B cell (primary cell): ENCODE data around the gene KCNK4. TPM values are rescaled to one million over a fixed set of nuclear protein-coding genes. Genes with fewer than 3 reads are reported as not detected.

Source experiments
- ATAC-seq: fragments of 200-7000 bp; cut with Tn5 transposase; one replicate; pipeline ENCODE4 v1.10.0; 2021; ENCODE audit warnings: low read depth, mild to moderate bottlenecking, moderate number of reproducible peaks, moderate library complexity
- CTCF ChIA-PET: fragments of 350-600 bp; sonication (Branson Sonifier 250); formaldehyde crosslinking; loops from one replicate; lab custom pipeline; 2021; ENCODE audit warnings: antibody characterized with exemption, inconsistent platforms; lab: Charles Lee
- POLR2A ChIA-PET: fragments of 350-600 bp; sonication (Branson Sonifier 250); formaldehyde crosslinking; loops from one replicate; lab custom pipeline; 2021; ENCODE audit warnings: antibody characterized with exemption; lab: Charles Lee
- DNase-seq: peaks from one replicate; pipeline ENCODE4 v3.0.0; 2013
- H2AFZ ChIP-seq: 2 replicates; pipeline ENCODE4 v1.6.1; 2012; ENCODE audit warnings: mild to moderate bottlenecking, low read depth, low read length; ENCODE audit not compliant: insufficient read depth, poor library complexity, severe bottlenecking
- H3K27ac ChIP-seq, 2 donors: 1 replicate in 1 of 2; 2 replicates in 1 of 2; pipeline ENCODE4 v1.5.1; 2012 to 2013; ENCODE audit warnings: low read length in 2 of 2, mild to moderate bottlenecking in 2 of 2, moderate library complexity in 1 of 2
- H3K27me3 ChIP-seq, 4 experiments: fragments of 200-600 bp in 1 of 4; sonication (generic) in 1 of 4; replicated peaks in 1 of 4; 1 replicate in 2 of 4; 2 replicates in 2 of 4; pipeline versions ENCODE4 v1.6.1 to v1.7.0; 2013 to 2016; ENCODE audit warnings: low read length in 3 of 4, mild to moderate bottlenecking in 2 of 4, mixed read lengths in 1 of 4, moderate library complexity in 1 of 4; ENCODE audit not compliant: insufficient read depth in 4 of 4, control insufficient read depth in 3 of 4; ENCODE audit errors: control extremely low read depth in 1 of 4
- H3K36me3 ChIP-seq, 2 experiments: replicated peaks in 1 of 2; 1 replicate in 1 of 2; 2 replicates in 1 of 2; pipeline versions ENCODE4 v1.6.1 to v1.7.1; 2013; ENCODE audit warnings: low read length in 1 of 2; ENCODE audit not compliant: insufficient read depth in 2 of 2, control insufficient read depth in 1 of 2; ENCODE audit errors: control extremely low read depth in 1 of 2, extremely low read depth in 1 of 2
- H3K4me1 ChIP-seq, 2 donors: fragments of 200-600 bp in 1 of 2; sonication (generic) in 1 of 2; 1 replicate in 1 of 2; 2 replicates in 1 of 2; pipeline versions ENCODE4 v1.5.1 to v1.6.1; 2013 to 2017; ENCODE audit warnings: low read length in 2 of 2; ENCODE audit not compliant: control insufficient read depth in 2 of 2, insufficient read depth in 2 of 2
- H3K4me2 ChIP-seq: replicated peaks from 2 replicates; pipeline ENCODE3; 2012; ENCODE audit warnings: mild to moderate bottlenecking, low read depth, low read length; ENCODE audit not compliant: poor library complexity, severe bottlenecking
- H3K4me3 ChIP-seq, 5 experiments: fragments of 200-600 bp in 1 of 5; sonication (generic) in 1 of 5; 1 replicate in 3 of 5; 2 replicates in 2 of 5; pipeline versions ENCODE4 v1.5.1 to v1.7.0; 2011 to 2016; ENCODE audit warnings: low read length in 4 of 5, mild to moderate bottlenecking in 4 of 5, low read depth in 2 of 5, control low read depth in 1 of 5, moderate library complexity in 1 of 5; ENCODE audit not compliant: insufficient read depth in 1 of 5; ENCODE audit errors: control extremely low read depth in 1 of 5, extremely low read depth in 1 of 5
- H3K79me2 ChIP-seq: fragments of 200-600 bp; sonication (generic); one replicate; pipeline ENCODE4 v1.6.0; 2016; ENCODE audit warnings: low read length; ENCODE audit not compliant: control insufficient read depth, insufficient read depth
- H3K9ac ChIP-seq: fragments of 200-600 bp; sonication (generic); 2 replicates; pipeline ENCODE4 v1.6.1; 2017; ENCODE audit warnings: mild to moderate bottlenecking, low read length, moderate library complexity
- H3K9me3 ChIP-seq, 3 donors: one replicate each; pipeline versions ENCODE4 v1.6.1 to v1.7.1; 2013; ENCODE audit warnings: low read length in 2 of 3; ENCODE audit not compliant: control insufficient read depth in 2 of 3, insufficient read depth in 1 of 3; ENCODE audit errors: control extremely low read depth in 1 of 3
- H4K20me1 ChIP-seq: 2 replicates; pipeline ENCODE4 v1.6.0; 2012; ENCODE audit warnings: mild to moderate bottlenecking, low read length; ENCODE audit not compliant: insufficient read depth, control insufficient read depth, poor library complexity, severe bottlenecking
- H3K27ac Mint-ChIP-seq: one replicate; pipeline ENCODE4 v1.8.0; 2021; ENCODE audit warnings: mixed read lengths
- H3K27me3 Mint-ChIP-seq: one replicate; pipeline ENCODE4 v1.8.0; 2021; ENCODE audit warnings: mixed read lengths
- H3K4me1 Mint-ChIP-seq: one replicate; pipeline ENCODE4 v1.8.0; 2021; ENCODE audit warnings: mixed read lengths
- H3K4me3 Mint-ChIP-seq: one replicate; pipeline ENCODE4 v1.8.0; 2021; ENCODE audit warnings: mixed read lengths
- H3K9me3 Mint-ChIP-seq: one replicate; pipeline ENCODE4 v1.8.0; 2022; ENCODE audit warnings: mixed read lengths; ENCODE audit not compliant: insufficient read depth
- EZH2 ChIP-seq: IDR thresholded peaks from 2 replicates; pipeline ENCODE4 v1.6.1; 2012; ENCODE audit warnings: borderline replicate concordance, low read depth, mild to moderate bottlenecking, moderate library complexity, low read length; ENCODE audit not compliant: insufficient read depth, poor library complexity, severe bottlenecking
- WGBS: methylation state at CpG from one replicate; pipeline ENCODE4 v1.1.5; 2013; ENCODE audit warnings: missing lambda C conversion rate; ENCODE audit not compliant: insufficient coverage; 5-methylcytosine and 5-hydroxymethylcytosine counted together
- intact Hi-C: fragments of 100-400 bp; cut with micrococcal nuclease; formaldehyde crosslinking; loops from one replicate; pipeline ENCODE4 v1.10.0; 2022
- polyA plus RNA-seq: library from polyadenylated mRNA; depleted of rRNA; stranded (reverse); fragments of >200 nt; gene quantifications from 2 replicates; pipeline ENCODE4 v1.2.3, GENCODE V29; 2012
- total RNA-seq, 2 donors: library from RNA; stranded (reverse); fragments of 120-200 nt in 1 of 2; gene quantifications; 1 replicate in 1 of 2; 2 replicates in 1 of 2; pipeline versions ENCODE4 v1.2.3 to v1.2.4, GENCODE V29; 2013 to 2022
- TF ChIP-seq, protein P1 (sequence below): fragments of 200-600 bp; IDR thresholded peaks from one replicate; pipeline ENCODE4 v1.8.0; 2022; ENCODE audit warnings: antibody characterized with exemption, mild to moderate bottlenecking

KCNK4 gene
- total and polyA plus RNA-seq, 2 donors (not counting 1 experiment from before 2014, with no cell fraction given), result 0.32 TPM; not detected in 1

DNA sequence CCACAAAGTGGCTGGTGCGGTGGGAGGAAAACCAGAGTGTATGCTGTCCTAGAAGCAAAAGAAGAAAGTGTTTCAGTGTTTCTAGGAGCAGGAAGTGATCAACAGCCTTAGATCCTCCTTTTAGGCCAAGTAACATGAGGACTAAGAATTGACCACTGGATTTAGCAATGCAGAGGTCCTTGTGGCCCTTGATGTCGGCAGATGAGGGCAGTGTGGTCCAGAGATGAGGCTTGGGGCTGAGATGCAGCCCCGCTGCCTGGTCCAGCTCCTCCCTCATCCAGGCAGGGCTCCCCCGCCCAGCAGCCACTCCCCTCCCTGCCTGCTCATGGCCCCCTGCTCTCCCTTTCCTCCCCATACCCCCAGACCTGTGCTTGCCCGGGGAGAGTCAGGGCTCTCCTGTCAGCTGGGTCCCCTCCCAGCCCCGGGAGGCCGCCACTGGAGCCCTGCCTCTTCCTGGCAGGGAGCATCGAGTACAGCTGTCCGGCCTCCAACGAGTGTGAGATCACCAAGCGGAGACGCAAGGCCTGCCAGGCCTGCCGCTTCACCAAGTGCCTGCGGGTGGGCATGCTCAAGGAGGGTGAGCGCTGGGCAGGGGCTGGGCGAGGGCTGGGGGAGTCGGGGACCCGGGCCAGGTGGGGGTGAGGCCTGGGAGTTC, 22.5 kb downstream of the KCNK4 start:
- Mint-ChIP-seq H3K27me3 (no peaks in the 10 kb centered on the region), H3K9me3 (no peaks in the 10 kb centered on the region), H3K4me3 (no peak overlapping the region), H3K27ac (no peak overlapping the region), H3K4me1 (peaks cover 23% of the 10 kb centered on the region)
- CTCF ChIA-PET, result interaction anchor here (1.6 to 1.7 kb wide), 2 partner anchors 9 to 47 kb away, joined by 4 to 5 read pairs; no protein-coding TSS in a partner anchor
- Histone ChIP-seq H3K4me2 (no peak overlapping the region), H3K9me3 (no peaks in the 10 kb centered on the region), H3K4me1 (peaks cover 0 to 18% of the 10 kb centered on the region in 2 donors), H2AFZ (no peak overlapping the region), H3K36me3 (peaks cover 0 to 32% of the 10 kb centered on the region in 2 experiments), H3K9ac (no peak overlapping the region), H4K20me1 (peaks cover 21% of the 10 kb centered on the region), H3K27me3 (no peaks in the 10 kb centered on the region), H3K4me3 (no peak overlapping the region), H3K79me2 (peaks cover 40% of the 10 kb centered on the region), H3K27ac (peak overlapping the region in 1 of 2 donors; percentile 6)
- POLR2A ChIA-PET, result no interaction called here
- DNase-seq, result no peak
- WGBS, result 97% methylated on average over 13 of the region's 18 CpGs
- intact Hi-C loops, result no loop called here
- no peak for TF ChIP-seq EZH2
- TF ChIP-seq, protein P1, sequence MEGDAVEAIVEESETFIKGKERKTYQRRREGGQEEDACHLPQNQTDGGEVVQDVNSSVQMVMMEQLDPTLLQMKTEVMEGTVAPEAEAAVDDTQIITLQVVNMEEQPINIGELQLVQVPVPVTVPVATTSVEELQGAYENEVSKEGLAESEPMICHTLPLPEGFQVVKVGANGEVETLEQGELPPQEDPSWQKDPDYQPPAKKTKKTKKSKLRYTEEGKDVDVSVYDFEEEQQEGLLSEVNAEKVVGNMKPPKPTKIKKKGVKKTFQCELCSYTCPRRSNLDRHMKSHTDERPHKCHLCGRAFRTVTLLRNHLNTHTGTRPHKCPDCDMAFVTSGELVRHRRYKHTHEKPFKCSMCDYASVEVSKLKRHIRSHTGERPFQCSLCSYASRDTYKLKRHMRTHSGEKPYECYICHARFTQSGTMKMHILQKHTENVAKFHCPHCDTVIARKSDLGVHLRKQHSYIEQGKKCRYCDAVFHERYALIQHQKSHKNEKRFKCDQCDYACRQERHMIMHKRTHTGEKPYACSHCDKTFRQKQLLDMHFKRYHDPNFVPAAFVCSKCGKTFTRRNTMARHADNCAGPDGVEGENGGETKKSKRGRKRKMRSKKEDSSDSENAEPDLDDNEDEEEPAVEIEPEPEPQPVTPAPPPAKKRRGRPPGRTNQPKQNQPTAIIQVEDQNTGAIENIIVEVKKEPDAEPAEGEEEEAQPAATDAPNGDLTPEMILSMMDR, result no peak
- ATAC-seq, result no peak

DNA sequence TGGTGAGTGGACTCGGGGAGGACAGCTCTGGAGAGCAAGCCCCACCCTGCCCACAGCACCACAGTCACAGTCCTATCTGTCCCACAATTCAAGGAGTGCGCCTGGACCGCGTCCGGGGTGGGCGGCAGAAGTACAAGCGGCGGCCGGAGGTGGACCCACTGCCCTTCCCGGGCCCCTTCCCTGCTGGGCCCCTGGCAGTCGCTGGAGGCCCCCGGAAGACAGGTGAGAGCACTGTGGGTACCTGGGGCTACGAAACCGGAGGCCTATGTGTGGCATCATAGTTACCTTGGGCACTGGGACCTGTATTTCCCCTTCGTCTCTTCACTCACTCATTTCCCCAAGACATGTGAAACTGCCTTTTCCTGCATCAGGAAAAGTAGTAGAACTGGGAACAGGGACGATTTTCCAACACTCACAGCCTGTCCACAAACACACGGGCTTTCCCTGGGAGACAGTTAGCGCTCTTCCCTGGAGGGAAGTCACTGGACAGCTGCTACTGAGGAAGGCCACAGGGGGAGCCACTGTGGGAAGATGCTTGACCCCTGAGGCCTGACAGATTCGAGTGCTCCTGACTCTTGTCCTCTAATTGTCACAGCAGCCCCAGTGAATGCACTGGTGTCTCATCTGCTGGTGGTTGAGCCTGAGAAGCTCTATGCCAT, 23.2 kb downstream of the KCNK4 start:
- peaks cover 21% of the 10 kb centered on the region for H4K20me1 ChIP-seq
- Mint-ChIP-seq H3K27ac (peak overlapping the region; percentile 24), H3K27me3 (no peaks in the 10 kb centered on the region), H3K4me1 (peaks cover 28% of the 10 kb centered on the region), H3K4me3 (no peak overlapping the region), H3K9me3 (no peaks in the 10 kb centered on the region)
- ChIA-PET POLR2A (no interaction called here), CTCF (interaction anchor here (1.6 to 1.7 kb wide), 2 partner anchors 10 to 46 kb away, joined by 4 to 5 read pairs; no protein-coding TSS in a partner anchor)
- DNase-seq (no peak), ATAC-seq (no peak)
- no peaks in the 10 kb centered on the region for H3K27me3 ChIP-seq
- peaks cover 0 to 32% of the 10 kb centered on the region in 2 experiments for H3K36me3 ChIP-seq
- H3K4me3 ChIP-seq, result no peak overlapping the region
- H3K9me3 ChIP-seq, result no peaks in the 10 kb centered on the region
- peaks cover 40% of the 10 kb centered on the region for H3K79me2 ChIP-seq
- H2AFZ ChIP-seq, result no peak overlapping the region
- no peak overlapping the region for H3K9ac ChIP-seq
- 95% methylated on average over 18 of the region's 19 CpGs for WGBS
- no peak for TF ChIP-seq EZH2
- TF ChIP-seq, protein P1, result no peak
- intact Hi-C loops, result no loop called here
- peaks cover 6 to 24% of the 10 kb centered on the region in 2 donors for H3K4me1 ChIP-seq
- H3K27ac ChIP-seq, result no peak overlapping the region
- no peak overlapping the region for H3K4me2 ChIP-seq
